Measurements from ENCODE around the gene GABRA4.

Gene GABRA4

GRCh38 chr4:46947541-46947940 lies 45.8 kb downstream of the GABRA4 start:
- H3K36me3 ChIP-seq (ENCODE audit: insufficient read depth, low read depth, low read length): no peaks in the 10 kb centered on the region
- no peaks in the 10 kb centered on the region for H3K27me3 ChIP-seq (ENCODE audit: insufficient read depth, low read length)
- H3K4me1 ChIP-seq (ENCODE audit: insufficient read depth, low read length): no peaks in the 10 kb centered on the region
- H3K27ac ChIP-seq (ENCODE audit: low read length): no peak overlapping the region
- H3K9ac ChIP-seq (ENCODE audit: low read depth, low read length): no peak overlapping the region
- no peak overlapping the region for H3K4me3 ChIP-seq (ENCODE audit: low read length)
- no peaks in the 10 kb centered on the region for H3K9me3 ChIP-seq (ENCODE audit: insufficient read depth, low read depth, low read length)

- Histone ChIP-seq H3K4me1 (ENCODE audit: insufficient read depth, low read length) (no peaks in the 10 kb centered on the region), H3K27ac (ENCODE audit: low read length) (no peak overlapping the region), H3K9ac (ENCODE audit: low read depth, low read length) (no peak overlapping the region), H3K27me3 (ENCODE audit: insufficient read depth, low read length) (no peaks in the 10 kb centered on the region), H3K36me3 (ENCODE audit: insufficient read depth, low read depth, low read length) (no peaks in the 10 kb centered on the region), H3K4me3 (ENCODE audit: low read length) (no peak overlapping the region), H3K9me3 (ENCODE audit: insufficient read depth, low read depth, low read length) (no peaks in the 10 kb centered on the region)
These were observed 46.4 kb downstream of the GABRA4 start for GRCh38 chr4:46946919-46947536.

- no peaks in the 10 kb centered on the region for H3K9me3 ChIP-seq (ENCODE audit: insufficient read depth, low read depth, low read length)
- no peak overlapping the region for H3K27ac ChIP-seq (ENCODE audit: low read length)
- no peaks in the 10 kb centered on the region for H3K27me3 ChIP-seq (ENCODE audit: insufficient read depth, low read length)
- no peaks in the 10 kb centered on the region for H3K4me1 ChIP-seq (ENCODE audit: insufficient read depth, low read length)
- no peak overlapping the region for H3K4me3 ChIP-seq (ENCODE audit: low read length)
- no peaks in the 10 kb centered on the region for H3K36me3 ChIP-seq (ENCODE audit: insufficient read depth, low read depth, low read length)
- no peak overlapping the region for H3K9ac ChIP-seq (ENCODE audit: low read depth, low read length)
These were observed 48.3 kb downstream of the GABRA4 start for GRCh38 chr4:46945062-46945461.

- no peak overlapping the region for H3K27ac ChIP-seq (ENCODE audit: low read length)
- no peaks in the 10 kb centered on the region for H3K27me3 ChIP-seq (ENCODE audit: insufficient read depth, low read length)
- H3K4me3 ChIP-seq (ENCODE audit: low read length): no peak overlapping the region
- H3K4me1 ChIP-seq (ENCODE audit: insufficient read depth, low read length): no peaks in the 10 kb centered on the region
- H3K36me3 ChIP-seq (ENCODE audit: insufficient read depth, low read depth, low read length): no peaks in the 10 kb centered on the region
- H3K9me3 ChIP-seq (ENCODE audit: insufficient read depth, low read depth, low read length): no peaks in the 10 kb centered on the region
- H3K9ac ChIP-seq (ENCODE audit: low read depth, low read length): no peak overlapping the region
These were observed 49.0 kb downstream of the GABRA4 start for GRCh38 chr4:46944345-46944744.

- Histone ChIP-seq H3K36me3 (ENCODE audit: insufficient read depth, low read depth, low read length) (no peaks in the 10 kb centered on the region), H3K27ac (ENCODE audit: low read length) (no peak overlapping the region), H3K27me3 (ENCODE audit: insufficient read depth, low read length) (no peaks in the 10 kb centered on the region)
These were observed 55.9 kb downstream of the GABRA4 start for GRCh38 chr4:46937493-46937892.

DNA sequence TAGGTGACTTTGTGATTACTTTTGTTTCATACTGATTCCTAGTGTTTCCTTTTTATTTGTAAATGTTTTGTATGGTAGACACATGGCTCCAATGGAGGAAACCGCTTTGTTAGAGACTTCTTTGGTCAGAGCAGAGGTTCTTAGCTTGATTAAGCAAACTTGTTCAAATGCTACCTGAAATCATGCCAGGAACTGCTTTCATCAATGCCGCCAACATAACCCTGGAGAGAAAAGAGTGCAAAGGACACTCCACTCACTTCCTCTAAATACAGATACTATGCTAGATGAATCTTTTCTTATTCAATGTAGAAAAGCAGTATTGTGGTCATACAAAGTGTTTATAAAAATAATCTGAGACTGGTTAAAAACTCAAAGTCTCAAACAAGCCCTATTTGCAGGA lies 58.7 kb downstream of the GABRA4 start:
- Histone ChIP-seq H3K27me3 (ENCODE audit: insufficient read depth, low read length) (no peaks in the 10 kb centered on the region), H3K9ac (ENCODE audit: low read depth, low read length) (no peak overlapping the region), H3K36me3 (ENCODE audit: insufficient read depth, low read depth, low read length) (no peaks in the 10 kb centered on the region)

More at GRCh38 chr4:46937493-46937892, 55.9 kb downstream of the GABRA4 start:
- H3K9me3 ChIP-seq (ENCODE audit: insufficient read depth, low read depth, low read length): no peaks in the 10 kb centered on the region
- H3K9ac ChIP-seq (ENCODE audit: low read depth, low read length): no peak overlapping the region
- no peak overlapping the region for H3K4me3 ChIP-seq (ENCODE audit: low read length)
- H3K4me1 ChIP-seq (ENCODE audit: insufficient read depth, low read length): no peaks in the 10 kb centered on the region

DNA sequence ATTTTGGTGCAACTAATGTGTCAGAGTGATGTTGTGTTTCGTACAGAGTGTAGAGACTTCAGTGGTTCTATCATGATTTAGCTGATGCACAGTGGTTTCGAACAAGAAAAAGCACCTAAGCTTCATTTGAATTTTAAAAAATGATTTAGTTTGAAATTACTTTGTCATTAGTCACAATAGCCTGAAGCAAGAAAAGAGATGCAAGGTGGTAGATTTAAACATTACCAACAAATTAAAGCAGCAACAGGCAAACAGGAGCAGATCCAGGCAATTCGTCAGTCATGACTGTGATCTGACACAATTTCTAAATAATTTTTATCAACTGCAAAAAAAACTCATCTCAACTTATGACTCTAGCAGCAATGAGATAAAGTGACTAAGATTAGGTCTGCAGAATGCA lies 59.7 kb downstream of the GABRA4 start:
- Histone ChIP-seq H3K9me3 (ENCODE audit: insufficient read depth, low read depth, low read length) (no peaks in the 10 kb centered on the region), H3K9ac (ENCODE audit: low read depth, low read length) (no peak overlapping the region), H3K27ac (ENCODE audit: low read length) (no peak overlapping the region), H3K4me3 (ENCODE audit: low read length) (no peak overlapping the region), H3K4me1 (ENCODE audit: insufficient read depth, low read length) (no peaks in the 10 kb centered on the region), H3K36me3 (ENCODE audit: insufficient read depth, low read depth, low read length) (no peaks in the 10 kb centered on the region), H3K27me3 (ENCODE audit: insufficient read depth, low read length) (no peaks in the 10 kb centered on the region)

More for the DNA sequence above, 58.7 kb downstream of the GABRA4 start:
- H3K27ac ChIP-seq (ENCODE audit: low read length): no peak overlapping the region
- no peak overlapping the region for H3K4me3 ChIP-seq (ENCODE audit: low read length)
- H3K9me3 ChIP-seq (ENCODE audit: insufficient read depth, low read depth, low read length): no peaks in the 10 kb centered on the region
- no peaks in the 10 kb centered on the region for H3K4me1 ChIP-seq (ENCODE audit: insufficient read depth, low read length)

- no peaks in the 10 kb centered on the region for H3K27me3 ChIP-seq (ENCODE audit: insufficient read depth, low read length)
- H3K9ac ChIP-seq (ENCODE audit: low read depth, low read length): no peak overlapping the region
- no peaks in the 10 kb centered on the region for H3K4me1 ChIP-seq (ENCODE audit: insufficient read depth, low read length)
- no peak overlapping the region for H3K27ac ChIP-seq (ENCODE audit: low read length)
- H3K36me3 ChIP-seq (ENCODE audit: insufficient read depth, low read depth, low read length): no peaks in the 10 kb centered on the region
- no peak overlapping the region for H3K4me3 ChIP-seq (ENCODE audit: low read length)
- H3K9me3 ChIP-seq (ENCODE audit: insufficient read depth, low read depth, low read length): no peaks in the 10 kb centered on the region
These were observed 61.4 kb downstream of the GABRA4 start for GRCh38 chr4:46931981-46932380.

DNA sequence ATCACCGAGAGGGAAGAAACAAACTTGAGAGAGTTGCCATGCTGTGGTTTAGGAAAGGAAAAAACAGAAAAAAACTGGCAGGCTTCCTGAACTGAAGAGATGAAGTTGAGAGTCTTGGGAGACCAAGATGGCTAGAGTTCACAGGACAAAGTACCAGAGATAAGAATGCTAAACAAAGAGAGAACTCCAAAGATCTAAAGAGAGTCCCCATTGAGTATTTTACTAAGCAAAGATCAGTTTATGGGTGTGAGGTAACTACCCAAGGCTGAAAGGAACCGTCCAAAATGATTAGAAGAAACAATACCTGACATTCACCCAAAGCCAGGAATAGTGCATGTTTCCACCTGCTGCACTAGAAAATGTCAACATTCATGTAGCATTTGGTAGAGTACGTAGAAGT lies 62.5 kb downstream of the GABRA4 start:
- H3K36me3 ChIP-seq (ENCODE audit: insufficient read depth, low read depth, low read length): no peaks in the 10 kb centered on the region
- H3K9ac ChIP-seq (ENCODE audit: low read depth, low read length): no peak overlapping the region
- no peaks in the 10 kb centered on the region for H3K4me1 ChIP-seq (ENCODE audit: insufficient read depth, low read length)
- H3K27ac ChIP-seq (ENCODE audit: low read length): no peak overlapping the region
- no peaks in the 10 kb centered on the region for H3K27me3 ChIP-seq (ENCODE audit: insufficient read depth, low read length)
- H3K9me3 ChIP-seq (ENCODE audit: insufficient read depth, low read depth, low read length): no peaks in the 10 kb centered on the region
- no peak overlapping the region for H3K4me3 ChIP-seq (ENCODE audit: low read length)

DNA sequence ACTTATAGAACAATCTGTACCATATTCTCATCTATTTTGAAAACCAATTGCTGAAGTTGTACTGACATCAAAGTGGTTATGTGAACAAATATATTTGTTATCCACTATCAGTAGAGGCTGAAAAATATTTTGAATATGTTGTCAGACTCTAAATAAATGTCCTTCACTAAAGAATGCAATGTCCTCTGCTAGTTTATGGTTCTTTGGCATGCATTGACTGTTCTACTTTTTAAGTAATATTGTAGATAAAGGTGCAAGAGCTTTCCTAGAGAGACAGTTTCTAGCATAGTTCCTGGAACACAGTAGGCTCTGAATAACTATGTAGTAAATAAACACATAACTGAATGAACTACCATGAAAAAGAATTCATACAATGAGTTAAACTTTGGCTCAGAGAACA lies 66.2 kb downstream of the GABRA4 start:
- H3K4me1 ChIP-seq (ENCODE audit: insufficient read depth, low read length): no peaks in the 10 kb centered on the region
- no peak overlapping the region for H3K27ac ChIP-seq (ENCODE audit: low read length)
- H3K9me3 ChIP-seq (ENCODE audit: insufficient read depth, low read depth, low read length): no peaks in the 10 kb centered on the region
- no peaks in the 10 kb centered on the region for H3K27me3 ChIP-seq (ENCODE audit: insufficient read depth, low read length)
- no peaks in the 10 kb centered on the region for H3K36me3 ChIP-seq (ENCODE audit: insufficient read depth, low read depth, low read length)
- H3K4me3 ChIP-seq (ENCODE audit: low read length): no peak overlapping the region
- no peak overlapping the region for H3K9ac ChIP-seq (ENCODE audit: low read depth, low read length)

- Histone ChIP-seq H3K4me3 (ENCODE audit: low read length) (no peak overlapping the region), H3K36me3 (ENCODE audit: insufficient read depth, low read depth, low read length) (no peaks in the 10 kb centered on the region), H3K9ac (ENCODE audit: low read depth, low read length) (no peak overlapping the region)
These were observed 68.4 kb downstream of the GABRA4 start for GRCh38 chr4:46924789-46925529.

GRCh38 chr4:46922205-46922604 lies 71.2 kb downstream of the GABRA4 start:
- H3K36me3 ChIP-seq (ENCODE audit: insufficient read depth, low read depth, low read length): no peaks in the 10 kb centered on the region
- no peak overlapping the region for H3K4me3 ChIP-seq (ENCODE audit: low read length)
- no peak overlapping the region for H3K9ac ChIP-seq (ENCODE audit: low read depth, low read length)
- H3K27ac ChIP-seq (ENCODE audit: low read length): no peak overlapping the region
- H3K27me3 ChIP-seq (ENCODE audit: insufficient read depth, low read length): no peaks in the 10 kb centered on the region
- H3K4me1 ChIP-seq (ENCODE audit: insufficient read depth, low read length): no peaks in the 10 kb centered on the region
- H3K9me3 ChIP-seq (ENCODE audit: insufficient read depth, low read depth, low read length): no peaks in the 10 kb centered on the region

More at GRCh38 chr4:46924789-46925529, 68.4 kb downstream of the GABRA4 start:
- Histone ChIP-seq H3K27me3 (ENCODE audit: insufficient read depth, low read length) (no peaks in the 10 kb centered on the region), H3K4me1 (ENCODE audit: insufficient read depth, low read length) (no peaks in the 10 kb centered on the region), H3K27ac (ENCODE audit: low read length) (no peak overlapping the region), H3K9me3 (ENCODE audit: insufficient read depth, low read depth, low read length) (no peaks in the 10 kb centered on the region)

All from iPS-20b (cell line).